HepG2 (cell line): ENCODE data around the gene ALLC.

ENCODE experiments used
- ELF4 ChIP-seq: sonication (generic); formaldehyde crosslinking; IDR thresholded peaks from 2 replicates; pipeline ENCODE4 v1.5.0; 2020; ENCODE audit warnings: missing genetic modification reagents, mild to moderate bottlenecking, moderate library complexity, borderline replicate concordance
- EP300 ChIP-seq, 3 experiments: sonication (generic) in 1 of 3; formaldehyde crosslinking in 1 of 3; IDR thresholded peaks; 2 replicates each; pipeline versions ENCODE4 v1.5.1 to v1.6.1; 2011 to 2020; ENCODE audit warnings: low read depth in 2 of 3, low read length in 2 of 3, borderline replicate concordance in 1 of 3, improper control_type of control experiment in 1 of 3, mild to moderate bottlenecking in 1 of 3, missing genetic modification reagents in 1 of 3, moderate library complexity in 1 of 3
- KLF16 ChIP-seq, 2 experiments: sonication (generic) in 1 of 2; formaldehyde crosslinking in 1 of 2; IDR thresholded peaks; 2 replicates each; pipeline versions ENCODE4 v1.6.1 to v1.8.0; 2016 to 2023; ENCODE audit warnings: missing genetic modification reagents in 2 of 2, missing compliant biosample characterization in 1 of 2
- MTA3 ChIP-seq: sonication (generic); formaldehyde crosslinking; IDR thresholded peaks from 2 replicates; pipeline ENCODE4 v1.4.0; 2020; ENCODE audit warnings: missing genetic modification reagents
- PRDM15 ChIP-seq: sonication (generic); formaldehyde crosslinking; IDR thresholded peaks from 2 replicates; pipeline ENCODE4 v1.4.0; 2020; ENCODE audit warnings: missing genetic modification reagents
- TCF7 ChIP-seq: sonication (generic); IDR thresholded peaks from 2 replicates; pipeline ENCODE4 v1.6.1; 2016; ENCODE audit warnings: antibody characterized with exemption, low read depth
- ZBTB43 ChIP-seq: sonication (generic); formaldehyde crosslinking; conservative IDR thresholded peaks from 2 replicates; pipeline ENCODE4 v1.4.0; 2020; ENCODE audit warnings: missing genetic modification reagents

DNA sequence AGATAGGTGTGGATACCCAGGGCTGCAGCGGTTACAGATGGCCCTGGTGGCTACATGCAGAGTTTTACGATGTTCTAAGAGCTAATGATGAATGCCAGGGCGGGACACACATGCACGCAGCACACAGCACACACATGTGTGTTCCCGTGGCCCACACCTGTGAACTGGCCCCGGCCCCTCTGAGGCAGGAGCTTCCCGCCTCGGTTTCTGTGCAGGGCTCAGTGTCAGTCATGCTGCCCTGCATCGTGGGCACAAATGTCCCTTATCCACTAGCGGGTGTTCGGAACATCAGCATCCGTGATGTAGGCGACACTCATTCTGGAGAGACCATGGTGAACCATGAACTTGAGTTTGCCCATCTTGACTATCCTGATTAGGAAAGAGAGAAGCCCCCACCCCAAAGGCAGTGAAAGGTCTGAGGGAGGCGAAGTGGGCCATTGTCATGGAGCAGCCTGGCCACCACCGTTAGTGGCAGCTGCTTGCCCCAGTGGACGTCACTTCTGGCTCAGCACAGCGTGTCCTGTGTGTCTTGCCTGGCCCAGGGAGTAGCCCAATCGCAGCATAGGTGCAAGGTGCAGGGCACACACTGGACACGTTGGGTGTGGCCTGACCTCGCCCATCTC is 89.1 kb downstream of the ALLC start:
- TF ChIP-seq EP300 (IDR thresholded peaks at IDR 0.05; ENCODE audit: low read depth in 2 of 2, low read length in 2 of 2) (no peak), EP300 (CRISPR knock-in tag; IDR thresholded peaks at IDR 0.05; ENCODE audit: borderline replicate concordance) (no peak), ZBTB43 (no peak), PRDM15 (CRISPR knock-in tag) (no peak), MTA3 (no peak), TCF7 (no peak), ELF4 (CRISPR knock-in tag) (no peak), KLF16 (CRISPR knock-in tag; IDR thresholded peaks at IDR 0.05) (no peak)
